HG02678 (cell line): Measurements from ENCODE around the gene CREB5.

Experiments
- ATAC-seq: cut with Tn5 transposase; IDR thresholded peaks from one replicate; pipeline ENCODE4 v1.9.1; 2021; ENCODE audit warnings: mild to moderate bottlenecking, moderate library complexity; ENCODE audit not compliant: unreplicated experiment

CREB5 gene

DNA sequence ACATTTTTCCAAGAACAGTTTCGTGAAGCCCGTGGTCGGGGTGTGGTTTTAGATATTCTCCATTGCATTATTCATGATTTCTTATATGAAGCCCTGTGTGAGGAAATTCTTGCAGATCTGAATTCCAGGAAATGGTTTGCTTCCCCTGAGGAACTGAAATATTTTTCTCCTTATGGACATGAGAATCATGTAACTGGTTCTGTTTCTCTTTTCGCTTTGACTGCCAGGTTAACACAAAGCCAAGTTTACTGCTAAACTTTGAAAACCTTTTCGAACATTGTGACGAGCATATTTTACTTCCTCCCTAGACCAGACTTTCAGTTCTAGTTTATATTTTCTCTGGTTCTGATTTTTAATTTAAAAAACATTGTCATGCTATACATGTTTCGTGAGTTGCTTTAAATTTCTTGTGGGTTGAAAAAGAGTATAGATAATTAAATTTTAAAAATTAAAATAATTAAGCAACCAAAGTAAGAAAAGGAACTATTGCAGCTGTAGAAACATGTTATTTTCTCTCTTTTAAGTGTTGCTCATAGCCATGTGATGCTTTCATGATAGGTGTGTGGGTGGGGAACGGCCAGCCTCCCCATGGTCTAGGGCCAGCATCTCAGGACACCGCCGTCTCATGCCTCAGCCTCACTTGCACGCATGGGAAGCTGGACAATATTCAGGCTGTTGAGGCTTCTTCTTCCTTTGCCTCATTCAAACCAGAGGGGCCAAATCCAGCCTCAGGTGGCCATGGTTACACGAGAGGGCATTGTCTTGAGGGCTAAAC, 97.1 kb downstream of the CREB5 start:
- peak; percentile 87 for ATAC-seq

DNA sequence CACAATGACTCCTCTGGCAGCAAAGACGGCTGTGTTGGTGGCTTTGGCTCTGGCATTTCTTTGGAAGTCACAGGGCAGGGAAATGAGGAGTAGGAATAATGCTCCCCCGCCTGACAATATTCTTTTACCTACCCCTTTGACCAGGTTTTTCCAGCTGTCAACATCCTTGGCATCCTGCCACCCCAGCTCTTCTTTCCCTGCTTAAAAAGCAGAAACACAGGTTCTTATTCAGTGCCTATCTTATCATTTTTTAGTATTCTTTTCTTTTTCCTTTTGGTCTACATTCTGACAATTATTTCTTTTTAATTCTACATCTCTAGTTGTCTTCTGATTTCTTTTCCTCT, 97.7 kb downstream of the CREB5 start:
- ATAC-seq, result no peak

DNA sequence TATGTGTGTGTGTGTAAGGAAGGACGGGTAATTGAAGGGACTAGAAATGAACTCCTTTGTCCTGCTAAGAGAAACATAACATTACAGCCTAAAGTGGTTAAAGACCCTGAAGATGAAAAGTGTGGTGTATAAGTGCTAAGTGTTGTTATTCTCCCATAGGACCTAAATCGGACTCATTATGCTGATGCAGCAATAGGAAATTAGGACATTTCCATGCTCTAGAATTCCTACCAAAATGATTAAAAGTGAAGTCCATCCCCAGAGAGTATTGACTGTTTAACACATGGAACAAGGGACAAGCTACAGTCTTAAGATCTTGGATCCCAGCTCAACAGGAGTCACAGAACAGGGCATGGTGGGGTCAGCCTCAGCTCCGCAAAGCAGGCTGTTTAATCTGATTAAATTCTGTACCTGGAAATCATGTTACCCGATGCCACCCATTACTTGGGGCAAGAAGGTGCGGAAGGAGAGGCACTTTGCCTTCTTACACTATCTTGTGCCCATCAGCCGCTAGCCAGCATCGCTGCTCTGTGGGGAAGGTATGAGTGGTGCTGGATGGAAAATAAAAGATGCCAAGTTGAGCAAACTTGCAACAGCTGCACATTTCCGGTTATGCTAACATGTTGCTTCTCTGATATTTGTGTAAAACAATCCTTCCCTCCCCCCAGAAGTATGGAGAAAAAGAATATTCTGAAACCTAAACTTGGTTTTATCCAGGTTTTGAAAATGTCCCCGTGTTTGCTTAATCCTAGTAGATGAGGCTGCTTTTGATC, 100.5 kb downstream of the CREB5 start:
- no peak for ATAC-seq

DNA sequence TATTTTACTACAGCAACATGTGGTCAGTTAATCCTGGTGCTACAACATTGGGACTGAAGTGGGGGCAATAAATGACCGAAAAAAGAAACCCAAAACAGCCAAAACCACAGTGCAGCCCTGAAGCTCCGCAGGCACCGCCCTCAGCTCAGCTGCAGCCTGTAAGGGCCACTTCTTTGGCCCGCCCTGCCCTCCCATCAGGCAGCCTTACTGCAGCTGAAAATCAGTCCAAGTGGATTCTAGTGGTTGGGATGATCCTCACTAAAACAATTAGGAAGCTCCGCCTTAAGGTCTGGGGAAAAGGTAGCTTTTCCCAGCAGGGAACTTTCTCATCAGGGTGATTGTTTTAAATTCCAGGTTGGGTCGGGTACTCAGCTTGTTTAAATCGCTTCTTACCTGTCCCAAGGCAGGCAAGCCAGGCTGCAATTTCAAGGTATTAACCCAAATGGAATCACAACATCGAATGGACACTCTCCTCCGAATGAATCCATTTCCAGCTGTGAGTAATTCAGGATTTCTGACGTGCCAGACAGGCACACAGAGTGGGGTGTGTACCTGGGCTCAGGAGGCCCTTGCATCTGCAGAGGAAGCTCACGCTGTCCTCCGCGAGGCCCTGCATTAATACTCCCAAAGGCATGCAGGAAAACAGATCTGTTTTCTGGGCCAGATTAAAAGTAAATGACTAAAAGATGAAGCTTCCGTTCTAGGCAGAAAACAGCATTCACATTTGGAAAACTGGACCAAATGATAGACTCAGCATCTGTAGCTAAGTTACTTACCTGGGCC, 104.3 kb downstream of the CREB5 start:
- ATAC-seq, result no peak

- ATAC-seq, result no peak
Observed at GRCh38 chr7:28517206-28517605, 104.9 kb downstream of the CREB5 start.

- no peak for ATAC-seq
Observed at GRCh38 chr7:28517606-28518005, 105.3 kb downstream of the CREB5 start.

DNA sequence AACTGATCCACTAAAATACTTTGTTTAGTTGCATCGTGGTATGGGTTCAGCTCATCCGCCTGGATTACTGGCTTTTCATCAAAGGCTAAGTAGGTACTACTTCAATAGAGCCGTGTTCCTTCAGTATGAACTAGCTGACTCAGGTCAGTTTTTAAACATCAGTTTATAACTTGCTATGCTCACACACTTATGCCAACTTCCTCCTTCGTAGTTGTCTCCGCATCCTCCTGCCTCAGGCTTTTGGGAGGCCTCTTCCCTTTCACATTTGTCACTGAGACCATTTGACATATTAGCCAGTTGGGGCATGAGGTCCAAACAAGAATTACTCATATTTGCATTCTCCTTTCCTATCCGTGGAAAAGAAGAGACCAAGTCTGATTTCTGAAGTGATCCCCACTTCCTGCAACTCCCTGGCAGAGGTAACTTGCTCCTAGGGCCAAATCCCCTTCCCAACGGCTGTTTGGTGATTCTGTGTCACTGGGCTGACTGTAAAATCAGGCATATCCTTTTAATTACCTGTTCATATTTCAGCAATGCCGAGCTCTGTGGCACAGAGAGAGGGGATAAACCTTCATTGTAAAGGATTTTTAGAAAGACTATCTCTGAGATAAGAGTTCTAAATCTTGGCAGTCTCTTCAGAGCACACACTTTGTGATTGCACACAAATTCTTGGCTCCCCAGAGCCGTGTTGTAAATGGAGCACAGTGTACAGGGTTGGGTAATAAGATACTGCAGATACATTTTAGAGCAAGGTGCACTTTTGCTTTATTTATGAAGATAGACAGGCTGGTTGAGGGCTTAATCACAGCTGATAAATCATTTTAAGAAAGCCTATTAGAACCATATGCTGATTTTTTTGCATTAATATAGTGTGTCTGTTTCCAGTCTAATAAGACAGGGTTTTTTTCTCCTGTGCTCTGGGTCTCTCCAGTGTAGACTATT, 108.0 kb downstream of the CREB5 start:
- ATAC-seq, result no peak

GRCh38 chr7:28524978-28525377, 112.7 kb downstream of the CREB5 start:
- no peak for ATAC-seq

- ATAC-seq, result no peak
Observed at GRCh38 chr7:28528899-28529298, 116.6 kb downstream of the CREB5 start.

DNA sequence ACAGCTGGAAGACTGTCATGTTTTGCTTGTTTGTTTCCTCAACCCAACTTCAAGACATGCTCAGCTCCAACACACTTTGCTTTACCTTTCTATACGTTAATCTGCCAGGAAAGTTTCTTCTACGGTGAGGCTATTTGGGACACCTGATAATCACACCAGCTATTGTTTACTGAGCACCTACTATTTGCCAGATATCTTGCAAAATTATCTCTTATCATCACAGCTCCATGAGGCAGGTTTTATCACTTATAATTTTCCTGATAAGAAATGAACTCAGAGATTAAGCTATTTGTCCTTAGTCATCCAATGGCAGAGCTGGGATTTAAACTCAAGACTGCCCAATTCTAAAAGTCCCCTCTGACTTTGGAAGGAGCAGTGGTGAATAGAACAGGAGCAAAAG, 117.4 kb downstream of the CREB5 start:
- ATAC-seq, result no peak

GRCh38 chr7:28530175-28530802, 118.0 kb downstream of the CREB5 start:
- ATAC-seq, result no peak

DNA sequence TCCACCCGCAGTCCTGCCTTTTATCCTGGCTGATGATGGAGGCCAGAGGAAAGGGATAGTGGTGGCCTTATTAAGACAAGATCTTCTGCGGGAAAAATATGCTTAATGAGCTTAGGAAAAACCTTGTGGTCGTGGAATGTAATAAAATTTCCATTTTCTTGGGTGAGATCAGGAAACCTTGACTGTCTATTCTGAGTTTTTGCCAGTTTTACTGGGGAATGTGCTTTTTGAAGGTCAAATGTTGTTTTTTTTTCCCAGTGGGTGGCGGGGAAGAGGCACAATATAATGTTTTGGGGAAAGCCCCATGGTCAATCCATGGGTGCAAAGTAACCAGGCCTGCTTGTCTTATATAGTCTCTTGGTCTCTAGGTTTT, 118.5 kb downstream of the CREB5 start:
- no peak for ATAC-seq

GRCh38 chr7:28531291-28531690, 119.0 kb downstream of the CREB5 start:
- ATAC-seq, result no peak

DNA sequence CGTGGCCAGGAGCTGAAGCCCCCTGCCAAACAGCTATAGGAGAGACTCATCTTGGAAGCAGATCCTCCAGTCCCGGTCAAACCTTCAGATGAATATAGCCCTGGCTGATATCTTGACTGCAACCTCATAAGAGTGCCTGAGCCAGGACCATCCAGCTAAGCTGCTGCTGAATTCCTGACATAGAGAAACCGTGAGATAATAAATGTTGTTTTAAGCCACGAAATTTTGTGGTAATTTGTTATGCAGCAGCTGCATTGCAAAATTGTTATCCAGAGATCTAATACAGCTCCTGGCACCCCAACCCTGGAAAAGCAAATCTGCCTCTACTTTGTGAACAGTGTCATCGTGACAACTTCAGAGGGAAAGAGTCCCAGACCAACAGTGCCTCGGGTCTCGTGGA, 119.9 kb downstream of the CREB5 start:
- ATAC-seq, result no peak

DNA sequence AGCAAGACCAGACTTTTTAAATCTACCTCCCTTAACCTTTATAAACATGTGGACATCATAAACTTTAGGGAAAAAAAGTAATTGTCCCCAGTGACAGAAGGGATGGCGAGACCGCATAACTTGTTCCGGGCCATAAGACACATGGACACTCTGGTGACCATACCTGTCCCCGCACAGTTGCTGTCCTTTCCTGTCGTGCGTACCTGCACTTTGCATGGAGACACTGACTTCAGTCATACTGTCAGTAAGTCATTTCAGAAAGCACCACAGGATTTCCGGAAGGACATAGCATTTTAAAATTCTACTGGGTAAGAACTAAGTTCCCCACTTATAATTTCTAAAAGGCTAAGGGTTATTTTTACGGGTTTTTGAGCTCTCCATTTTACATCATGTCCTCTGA, 120.9 kb downstream of the CREB5 start:
- ATAC-seq, result no peak

GRCh38 chr7:28533731-28534531, 121.6 kb downstream of the CREB5 start:
- no peak for ATAC-seq

GRCh38 chr7:28536259-28536658, 123.9 kb downstream of the CREB5 start:
- no peak for ATAC-seq

DNA sequence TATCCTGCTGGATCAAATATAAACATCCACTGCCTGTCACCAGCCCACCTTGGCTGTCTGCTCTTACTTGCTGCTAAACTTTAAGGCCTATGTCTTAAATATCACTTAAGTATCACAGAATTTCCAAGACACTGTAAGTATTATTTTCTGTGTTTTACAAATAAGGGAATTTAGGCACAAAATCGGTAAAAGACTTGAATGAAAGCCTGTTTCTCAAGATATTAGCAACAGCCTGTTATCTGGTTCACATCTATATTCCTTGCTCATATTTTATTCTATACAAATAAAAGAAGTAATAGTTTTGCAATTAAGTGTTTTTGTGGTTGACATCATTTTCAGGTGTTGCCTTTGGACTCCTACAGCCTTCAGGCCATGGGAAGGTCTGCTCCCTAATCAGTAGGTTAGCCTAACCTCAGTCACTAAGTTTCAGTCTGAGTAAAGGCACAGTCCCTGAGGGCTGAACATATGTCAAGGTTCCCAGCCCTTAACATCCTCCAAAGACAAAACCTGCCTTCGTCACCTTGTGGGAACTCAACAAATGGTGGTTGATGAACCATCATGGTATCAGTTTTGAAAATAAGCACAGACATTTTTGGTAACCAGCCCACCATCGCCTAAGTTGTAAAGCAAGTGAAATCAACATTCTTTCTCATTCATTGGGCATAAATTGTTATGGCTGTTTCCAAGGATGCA, 127.1 kb downstream of the CREB5 start:
- peak; percentile 98 for ATAC-seq

- no peak for ATAC-seq
Observed at GRCh38 chr7:28542410-28542809, 130.1 kb downstream of the CREB5 start.
